Upper lobe of left lung (tissue), 4 donors: ENCODE data around the gene DHX57.

Source experiments
- EP300 ChIP-seq, 4 donors: sonication (generic); formaldehyde crosslinking; IDR thresholded peaks; one replicate each; pipeline ENCODE4 v1.5.1; 2017; ENCODE audit warnings: antibody characterized with exemption in 4 of 4, control low read depth in 2 of 4
- POLR2A ChIP-seq, 4 donors: fragments of 450-650 bp; IDR thresholded peaks; one replicate each; pipeline ENCODE4 v1.5.1; 2016 to 2017; ENCODE audit warnings: antibody characterized with exemption in 4 of 4, mild to moderate bottlenecking in 2 of 4
- POLR2AphosphoS5 ChIP-seq, 2 donors: sonication (generic); formaldehyde crosslinking; IDR thresholded peaks; one replicate each; pipeline ENCODE4 v1.5.1; 2017; ENCODE audit warnings: antibody characterized with exemption in 2 of 2
- TF ChIP-seq, protein P1 (sequence below), 6 experiments: fragments of 450-650 bp in 4 of 6; fragments of 200-600 bp in 2 of 6; sonication (generic) in 2 of 6; IDR thresholded peaks; one replicate each; pipeline ENCODE4 v1.5.1; 2016 to 2019; ENCODE audit warnings: antibody characterized with exemption in 6 of 6

DNA sequence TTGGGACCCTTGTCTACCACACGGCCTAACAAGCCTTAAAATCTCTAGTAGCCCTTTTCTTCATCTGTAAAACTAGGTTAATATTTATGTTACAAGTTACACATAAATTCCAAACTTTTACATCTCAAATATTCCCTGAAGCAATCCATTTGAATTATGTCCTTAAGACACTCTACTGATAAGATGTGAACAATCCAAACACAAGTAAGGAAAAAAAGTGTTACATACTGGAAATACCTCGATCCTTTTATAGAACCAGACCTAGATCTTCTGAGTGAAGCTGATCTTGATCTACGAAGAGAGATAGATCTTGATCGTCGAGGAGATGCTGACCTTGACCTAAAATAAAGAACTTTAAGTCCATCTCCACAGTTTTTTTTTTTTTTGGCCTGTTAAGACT lies 127.9 kb downstream of the DHX57 start:
- TF ChIP-seq, protein P1, sequence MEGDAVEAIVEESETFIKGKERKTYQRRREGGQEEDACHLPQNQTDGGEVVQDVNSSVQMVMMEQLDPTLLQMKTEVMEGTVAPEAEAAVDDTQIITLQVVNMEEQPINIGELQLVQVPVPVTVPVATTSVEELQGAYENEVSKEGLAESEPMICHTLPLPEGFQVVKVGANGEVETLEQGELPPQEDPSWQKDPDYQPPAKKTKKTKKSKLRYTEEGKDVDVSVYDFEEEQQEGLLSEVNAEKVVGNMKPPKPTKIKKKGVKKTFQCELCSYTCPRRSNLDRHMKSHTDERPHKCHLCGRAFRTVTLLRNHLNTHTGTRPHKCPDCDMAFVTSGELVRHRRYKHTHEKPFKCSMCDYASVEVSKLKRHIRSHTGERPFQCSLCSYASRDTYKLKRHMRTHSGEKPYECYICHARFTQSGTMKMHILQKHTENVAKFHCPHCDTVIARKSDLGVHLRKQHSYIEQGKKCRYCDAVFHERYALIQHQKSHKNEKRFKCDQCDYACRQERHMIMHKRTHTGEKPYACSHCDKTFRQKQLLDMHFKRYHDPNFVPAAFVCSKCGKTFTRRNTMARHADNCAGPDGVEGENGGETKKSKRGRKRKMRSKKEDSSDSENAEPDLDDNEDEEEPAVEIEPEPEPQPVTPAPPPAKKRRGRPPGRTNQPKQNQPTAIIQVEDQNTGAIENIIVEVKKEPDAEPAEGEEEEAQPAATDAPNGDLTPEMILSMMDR (IDR thresholded peaks at IDR 0.05) = no peak
- TF ChIP-seq POLR2AphosphoS5 (IDR thresholded peaks at IDR 0.05) (no peak), POLR2A (IDR thresholded peaks at IDR 0.05) (no peak), EP300 (IDR thresholded peaks at IDR 0.05) (no peak)
